ENCODE measurements around the gene DENND1B. TPM values are rescaled to one million over a fixed set of nuclear protein-coding genes. Genes with fewer than 3 reads are reported as not detected.

Gene DENND1B
- total and polyA plus RNA-seq, 12 donors = 1.5 to 36.3 (median 23.1) TPM

- intact Hi-C loops (cut with DNase I) = no loop called here
- Histone ChIP-seq H3K27ac (no peak overlapping the region), H3K4me1 (no peaks in the 10 kb centered on the region), H3K4me3 (no peak overlapping the region), H3K9me3 (peaks cover 0 to 42% (median 18%) of the 10 kb centered on the region in 11 donors), H3K27me3 (no peaks in the 10 kb centered on the region), H3K36me3 (no peaks in the 10 kb centered on the region)
- DNase-seq (no peak), ATAC-seq (peak in 2 of 8 donors; percentile 37 to 53)
- no peak for TF ChIP-seq CTCF (IDR thresholded peaks at IDR 0.05)
- WGBS, 2 donors = 84 to 90% methylated on average over 6 of the region's 6 CpGs
Observed at GRCh38 chr1:197800379-197801110, 25.3 kb upstream of the DENND1B start.

- Histone ChIP-seq H3K27ac (no peak overlapping the region), H3K4me3 (no peak overlapping the region), H3K4me1 (no peaks in the 10 kb centered on the region), H3K36me3 (no peaks in the 10 kb centered on the region), H3K27me3 (no peaks in the 10 kb centered on the region), H3K9me3 (peaks cover 0 to 55% (median 18%) of the 10 kb centered on the region in 11 donors)
- no peak for TF ChIP-seq CTCF (IDR thresholded peaks at IDR 0.05)
- peak in 1 of 8 donors; percentile 35 for ATAC-seq
- intact Hi-C loops (cut with DNase I) = loop anchor here in 1 of 10 donors (5.0 kb wide), 1 partner anchor 48 kb away; no protein-coding TSS in a partner anchor
- no peak for DNase-seq
Observed at GRCh38 chr1:197799271-197799670, 24.0 kb upstream of the DENND1B start.

- ATAC-seq (peak in 3 of 8 donors; percentile 41 to 63 (median 51)), DNase-seq (no peak)
- WGBS, 2 donors = 39 to 64% methylated on average over 1 of the region's 1 CpG
- Histone ChIP-seq H3K9me3 (peaks cover 0 to 59% (median 18%) of the 10 kb centered on the region in 11 donors), H3K36me3 (no peaks in the 10 kb centered on the region), H3K27ac (no peak overlapping the region), H3K27me3 (no peaks in the 10 kb centered on the region), H3K4me3 (no peak overlapping the region), H3K4me1 (no peaks in the 10 kb centered on the region)
- intact Hi-C loops (cut with DNase I) = loop anchor here in 1 of 10 donors (5.0 kb wide), 1 partner anchor 49 kb away; no protein-coding TSS in a partner anchor
- TF ChIP-seq CTCF (IDR thresholded peaks at IDR 0.05) = no peak
Observed at GRCh38 chr1:197798492-197798891, 23.2 kb upstream of the DENND1B start.

GRCh38 chr1:197797010-197797409 is 21.7 kb upstream of the DENND1B start:
- no peak overlapping the region for H3K27ac ChIP-seq
- H3K4me3 ChIP-seq = no peak overlapping the region
- peaks cover 0 to 59% (median 18%) of the 10 kb centered on the region in 11 donors for H3K9me3 ChIP-seq
- no peaks in the 10 kb centered on the region for H3K27me3 ChIP-seq
- H3K4me1 ChIP-seq = no peaks in the 10 kb centered on the region
- TF ChIP-seq CTCF (IDR thresholded peaks at IDR 0.05) = no peak
- no peak for DNase-seq
- intact Hi-C loops (cut with DNase I) = loop anchor here in 1 of 10 donors (5.0 kb wide), 1 partner anchor 50 kb away; no protein-coding TSS in a partner anchor
- no peaks in the 10 kb centered on the region for H3K36me3 ChIP-seq
- no peak for ATAC-seq

Measured in heart right ventricle (tissue), 16 donors.